ELF-1 (cell line): ENCODE results near the gene MYO18B.
A peak's percentile ranks its signal among the peaks of the same experiment; 100 is the strongest.

ENCODE experiments used
- DNase-seq: peaks from one replicate; pipeline ENCODE4 v3.0.0-alpha.2; 2016; ENCODE audit warnings: low read depth, low spot score

The MYO18B gene

DNA sequence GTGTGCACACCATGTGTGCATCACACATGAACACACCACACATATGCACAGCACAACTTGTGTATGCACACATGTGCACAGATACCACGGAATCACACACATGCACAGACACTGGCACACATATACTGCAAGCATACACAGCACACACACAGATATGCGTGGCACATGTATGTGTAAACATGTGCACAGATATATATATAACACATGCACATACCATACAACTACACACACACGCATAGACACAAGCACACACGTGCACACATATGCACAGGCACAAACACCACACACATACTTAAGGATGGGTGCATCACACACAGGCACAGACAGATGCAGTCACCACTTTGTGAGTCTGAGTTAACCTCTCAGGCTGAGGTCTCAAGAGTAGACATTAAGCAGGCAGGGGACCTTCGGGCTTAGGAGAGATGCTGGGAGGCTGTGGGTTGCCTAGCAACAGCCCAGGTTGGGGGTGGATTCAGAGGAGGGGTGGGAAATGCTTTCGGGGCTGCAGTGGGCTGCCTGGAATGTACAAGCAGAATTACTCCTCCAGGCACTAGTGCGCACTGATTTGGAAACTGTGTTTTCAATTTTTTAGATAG is 82.9 kb downstream of the MYO18B start:
- DNase-seq, result no peak

GRCh38 chr22:25827415-25827814 is 85.4 kb downstream of the MYO18B start:
- no peak for DNase-seq

GRCh38 chr22:25828422-25828821 is 86.4 kb downstream of the MYO18B start:
- DNase-seq, result no peak

DNA sequence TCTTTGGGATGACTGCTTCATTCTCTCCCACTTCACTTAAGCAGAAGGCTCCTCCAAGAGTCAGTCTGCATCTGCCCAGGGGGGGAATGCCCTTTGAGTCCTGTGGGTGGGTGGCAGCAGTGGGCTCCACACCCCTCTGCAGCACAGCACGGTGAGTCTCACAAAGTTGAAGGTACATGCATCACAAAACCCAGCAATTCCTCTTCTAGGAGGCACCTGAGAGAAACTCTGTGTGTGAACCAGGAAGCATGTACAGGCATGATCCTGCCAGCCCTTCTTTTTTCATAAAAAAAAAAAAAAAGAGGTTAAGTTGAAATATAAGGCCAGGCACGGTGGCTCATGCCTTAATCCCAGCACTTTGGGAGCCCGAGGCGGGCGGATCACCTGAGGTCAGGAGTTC is 87.2 kb downstream of the MYO18B start:
- DNase-seq, result no peak

GRCh38 chr22:25829808-25830777 is 88.1 kb downstream of the MYO18B start:
- DNase-seq, result no peak

DNA sequence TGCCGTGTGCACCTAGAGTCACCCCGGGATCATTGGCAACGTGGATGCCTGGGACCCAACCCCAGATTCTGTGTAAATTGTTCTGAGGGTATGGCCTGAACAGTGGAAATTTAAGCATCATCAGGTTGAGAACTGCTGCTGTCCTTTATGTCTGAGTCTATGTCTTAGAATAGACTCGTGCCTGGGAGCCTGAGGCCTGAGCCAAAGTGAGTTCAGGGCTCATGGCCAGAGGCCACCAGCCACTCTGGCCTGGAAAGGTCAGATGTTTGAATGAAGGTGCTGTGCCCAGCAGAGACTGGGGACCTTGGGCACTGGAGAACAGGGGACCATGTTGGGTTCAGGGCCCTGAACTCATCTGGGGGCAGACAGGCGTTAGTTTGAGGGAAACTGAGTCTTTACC is 91.1 kb downstream of the MYO18B start:
- no peak for DNase-seq

DNA sequence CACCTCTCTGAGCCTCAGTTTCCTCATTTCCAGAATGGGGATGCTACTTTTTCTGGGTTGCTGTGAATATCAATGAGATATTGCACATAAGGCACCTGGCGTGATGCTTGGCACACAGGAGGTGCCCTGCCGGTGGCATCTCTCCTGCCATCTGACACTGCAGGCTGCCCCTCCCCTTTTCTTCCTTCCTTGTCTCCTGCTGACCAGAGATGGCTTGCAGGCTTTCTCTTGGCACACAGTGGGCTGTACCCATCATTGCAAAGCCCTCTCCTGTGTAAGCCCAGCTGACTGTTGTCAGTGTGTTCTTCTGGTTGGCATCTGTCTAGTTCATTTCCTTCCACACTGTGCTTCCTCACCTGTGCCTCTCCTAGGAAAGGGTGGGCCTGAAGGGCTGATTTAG is 91.7 kb downstream of the MYO18B start:
- no peak for DNase-seq

GRCh38 chr22:25834490-25834889 is 92.5 kb downstream of the MYO18B start:
- DNase-seq, result no peak

GRCh38 chr22:25835348-25835747 is 93.4 kb downstream of the MYO18B start:
- no peak for DNase-seq

GRCh38 chr22:25837288-25837900 is 95.4 kb downstream of the MYO18B start:
- no peak for DNase-seq

GRCh38 chr22:25838960-25839741 is 97.2 kb downstream of the MYO18B start:
- DNase-seq, result no peak

DNA sequence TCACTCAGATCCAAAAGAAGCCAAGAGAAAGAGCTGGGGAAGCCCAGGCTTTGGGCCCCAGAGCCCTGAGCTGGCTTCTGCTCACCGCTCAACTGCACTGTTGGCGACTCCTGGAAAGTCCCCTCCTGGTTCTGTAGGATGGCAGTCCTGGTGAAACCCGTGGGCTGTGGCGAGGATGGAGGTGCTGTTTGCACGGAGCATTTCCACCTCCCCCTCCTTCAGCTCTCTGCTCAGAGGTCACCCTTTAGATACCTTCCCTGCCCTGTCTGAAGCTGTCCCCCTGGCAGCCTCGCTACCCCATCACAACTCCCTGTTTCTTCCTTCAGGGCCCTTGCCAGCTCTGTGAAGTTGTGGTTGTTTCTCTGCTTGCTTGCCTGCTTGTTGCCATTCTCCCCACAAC is 97.8 kb downstream of the MYO18B start:
- no peak for DNase-seq

- DNase-seq, result peak; percentile 72
Measured at GRCh38 chr22:25840167-25840566, 98.2 kb downstream of the MYO18B start.

DNA sequence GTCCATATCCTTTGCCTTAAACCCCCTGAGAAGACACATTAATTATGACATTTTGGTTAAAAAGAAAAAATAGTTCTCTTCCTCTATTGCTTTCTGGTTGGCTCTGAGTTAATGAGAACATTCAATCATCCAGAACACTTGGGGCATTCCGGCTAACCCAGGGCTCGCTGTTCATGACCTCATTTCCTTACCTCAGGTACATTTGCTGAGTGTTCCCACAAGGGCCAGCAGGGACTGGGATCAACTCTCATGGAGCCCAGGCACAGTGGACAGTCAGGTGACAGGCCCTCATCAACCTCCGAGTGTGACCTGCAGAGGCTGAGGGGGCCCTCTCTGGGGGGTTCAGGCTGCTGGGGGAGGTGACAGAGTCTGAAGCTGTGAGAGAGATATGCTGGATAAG is 98.9 kb downstream of the MYO18B start:
- no peak for DNase-seq

- DNase-seq, result no peak
Measured at GRCh38 chr22:25841775-25842174, 99.8 kb downstream of the MYO18B start.

GRCh38 chr22:25843660-25844405 is 101.8 kb downstream of the MYO18B start:
- DNase-seq, result no peak

DNA sequence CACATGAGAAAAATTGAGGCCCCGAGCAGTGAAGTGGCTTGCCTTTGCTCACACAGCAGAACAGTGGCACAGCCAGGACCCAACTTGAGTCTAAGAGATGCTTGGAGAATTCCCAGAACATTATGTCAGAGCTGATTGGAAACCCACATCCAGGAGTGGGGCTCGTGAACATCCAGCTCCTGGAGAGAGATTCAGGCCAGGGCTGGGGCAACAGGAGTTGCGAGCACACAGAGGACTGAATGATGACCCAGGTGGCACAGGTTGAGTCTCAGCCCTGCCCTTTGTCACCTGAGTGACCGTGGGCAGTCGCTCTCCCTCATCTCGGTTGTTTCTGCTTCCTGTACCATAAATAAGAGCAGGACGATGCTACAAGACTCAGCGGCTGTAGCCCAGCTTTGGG is 102.6 kb downstream of the MYO18B start:
- DNase-seq, result no peak

- DNase-seq, result peak; percentile 18
Measured at GRCh38 chr22:25845985-25846745, 104.2 kb downstream of the MYO18B start.

DNA sequence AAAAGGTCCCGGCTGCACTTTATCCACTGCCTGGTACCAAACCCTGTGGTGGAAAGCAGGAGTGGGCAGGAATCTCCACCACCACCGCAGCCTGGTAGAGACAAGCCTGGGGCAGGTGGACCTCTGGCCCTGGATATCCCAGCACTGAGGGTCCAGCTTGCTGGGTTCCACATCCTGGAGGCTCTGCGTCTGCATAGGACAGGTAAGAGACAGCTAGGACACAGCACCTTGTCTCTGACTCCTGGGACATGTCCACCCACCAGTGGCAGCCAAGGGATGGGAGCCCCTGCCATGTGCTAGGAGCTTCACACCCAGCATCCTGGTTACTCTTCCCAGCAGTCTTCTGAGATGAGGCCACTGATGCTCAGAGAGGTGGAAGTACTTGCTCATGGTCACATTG is 105.5 kb downstream of the MYO18B start:
- no peak for DNase-seq

- no peak for DNase-seq
Measured at GRCh38 chr22:25848954-25849353, 107.0 kb downstream of the MYO18B start.
